T-cell (primary cell): ENCODE measurements around the gene FOXF1. TPM values are rescaled to one million over a fixed set of nuclear protein-coding genes. Genes with fewer than 3 reads are reported as not detected.

Experiments
- ATAC-seq, 4 experiments: fragments of 200-7000 bp in 3 of 4; fragments of 150-1000 bp in 1 of 4; cut with Tn5 transposase; replicated peaks in 1 of 4; 1 replicate in 3 of 4; 2 replicates in 1 of 4; pipeline ENCODE4 v1.10.0; 2021; ENCODE audit warnings: moderate library complexity in 3 of 4, mild to moderate bottlenecking in 2 of 4, moderate number of reproducible peaks in 1 of 4
- CTCF ChIA-PET, 2 donors: fragments of 300-600 bp; sonication (Branson Sonifier 250); formaldehyde crosslinking; loops; one replicate each; lab custom pipeline; 2022; ENCODE audit warnings: antibody characterized with exemption in 2 of 2; lab: Charles Lee
- POLR2A ChIA-PET, 2 donors: fragments of 300-600 bp; sonication (Branson Sonifier 250); formaldehyde crosslinking; loops; one replicate each; lab custom pipeline; 2022; ENCODE audit warnings: antibody characterized with exemption in 2 of 2; lab: Charles Lee
- DNase-seq, 35 experiments: peaks; one replicate each; pipeline versions ENCODE4 v3.0.0 to v3.0.0-alpha.2; 2013 to 2023
- H3K27ac ChIP-seq: one replicate; pipeline ENCODE4 v1.5.1; 2013; ENCODE audit warnings: low read length
- H3K27me3 ChIP-seq, 2 experiments: replicated peaks in 1 of 2; 1 replicate in 1 of 2; 2 replicates in 1 of 2; pipeline versions ENCODE4 v1.6.1 to v1.7.0; 2013; ENCODE audit warnings: low read length in 1 of 2, mixed read lengths in 1 of 2; ENCODE audit not compliant: control insufficient read depth in 2 of 2, insufficient read depth in 2 of 2; ENCODE audit errors: extremely low read depth in 1 of 2
- H3K36me3 ChIP-seq, 2 donors: 1 replicate in 1 of 2; 2 replicates in 1 of 2; pipeline versions ENCODE4 v1.6.1 to v1.7.0; 2013; ENCODE audit warnings: low read length in 1 of 2; ENCODE audit not compliant: control insufficient read depth in 2 of 2, insufficient read depth in 1 of 2; ENCODE audit errors: extremely low read depth in 1 of 2
- H3K4me1 ChIP-seq, 2 experiments: 1 replicate in 1 of 2; 2 replicates in 1 of 2; pipeline versions ENCODE4 v1.6.1 to v1.7.0; 2013; ENCODE audit warnings: low read length in 2 of 2, mixed read lengths in 1 of 2; ENCODE audit not compliant: insufficient read depth in 2 of 2, control insufficient read depth in 1 of 2; ENCODE audit errors: extremely low read depth in 1 of 2
- H3K4me3 ChIP-seq, 2 donors: 1 replicate in 1 of 2; 2 replicates in 1 of 2; pipeline versions ENCODE4 v1.5.1 to v1.7.0; 2013; ENCODE audit warnings: mild to moderate bottlenecking in 2 of 2, low read length in 1 of 2, moderate library complexity in 1 of 2; ENCODE audit not compliant: control insufficient read depth in 1 of 2; ENCODE audit errors: extremely low read depth in 1 of 2
- H3K9me3 ChIP-seq: 2 replicates; pipeline ENCODE4 v1.7.0; 2013
- H3K27ac Mint-ChIP-seq, 2 donors: one replicate each; pipeline ENCODE4 v1.8.0; 2020 to 2021; ENCODE audit warnings: mild to moderate bottlenecking in 2 of 2, mixed read lengths in 2 of 2
- H3K27me3 Mint-ChIP-seq, 2 donors: one replicate each; pipeline ENCODE4 v1.8.0; 2021 to 2022; ENCODE audit warnings: mixed read lengths in 2 of 2
- H3K36me3 Mint-ChIP-seq: one replicate; pipeline ENCODE4 v1.8.0; 2021; ENCODE audit warnings: mixed read lengths
- H3K4me1 Mint-ChIP-seq, 3 donors: one replicate each; pipeline ENCODE4 v1.8.0; 2020 to 2022; ENCODE audit warnings: mixed read lengths in 3 of 3, mild to moderate bottlenecking in 1 of 3
- H3K4me3 Mint-ChIP-seq, 3 donors: one replicate each; pipeline ENCODE4 v1.8.0; 2020 to 2022; ENCODE audit warnings: mild to moderate bottlenecking in 3 of 3, mixed read lengths in 3 of 3, moderate library complexity in 3 of 3
- H3K9me3 Mint-ChIP-seq, 3 donors: one replicate each; pipeline ENCODE4 v1.8.0; 2020 to 2022; ENCODE audit warnings: mixed read lengths in 3 of 3
- whole genome bisulfite sequencing: methylation state at CpG from one replicate; pipeline ENCODE4 v1.1.5; 2013; ENCODE audit warnings: missing lambda C conversion rate; ENCODE audit not compliant: insufficient coverage; 5-methylcytosine and 5-hydroxymethylcytosine counted together
- total RNA-seq, 35 experiments: library from RNA in 6 of 35; stranded (reverse) in 6 of 35; fragments of 120-200 nt in 1 of 35; gene quantifications; one replicate each; pipeline versions ENCODE4 v1.2.1 to v1.2.4 and lab custom pipeline; 2013 to 2026

The FOXF1 gene
- under 1 TPM in 1 of 5 donors, not detected in 4; 0.15 TPM for total RNA-seq
- 0.04 TPM for total RNA-seq (2013)
- 0 to 0.08 (median 0) reads per million in 29 experiments for total RNA-seq (lab: John Stamatoyannopoulos, UW)

GRCh38 chr16:86510465-86511261 lies at the start of gene FOXF1:
Gene FOXF1, plus strand, starts transcription at chr16:86510527. Its CDS starts 43 bp downstream, at chr16:86510570.
- peaks cover 25 to 42% (median 31%) of the 10 kb centered on the region in 3 donors for H3K4me1 Mint-ChIP-seq
- H3K36me3 ChIP-seq, result no peaks in the 10 kb centered on the region
- H3K4me1 ChIP-seq, result peaks cover 2 to 23% of the 10 kb centered on the region in 2 experiments
- H3K27me3 ChIP-seq, result peaks cover 14 to 84% of the 10 kb centered on the region in 2 experiments
- ATAC-seq, result no peak
- 5% methylated on average over 89 of the region's 89 CpGs for WGBS
- no peaks in the 10 kb centered on the region for H3K36me3 Mint-ChIP-seq
- no peaks in the 10 kb centered on the region for H3K9me3 ChIP-seq
- POLR2A ChIA-PET, result no interaction called here
- H3K27me3 Mint-ChIP-seq, result peaks cover 53 to 68% of the 10 kb centered on the region in 2 donors
- H3K27ac Mint-ChIP-seq, result no peak within 1 kb of the TSS
- H3K27ac ChIP-seq, result no peak within 1 kb of the TSS
- H3K4me3 ChIP-seq, result peak within 1 kb of the TSS; percentile 19 to 68
- DNase-seq, result peak in 1 of 35 experiments; percentile 12
- H3K9me3 Mint-ChIP-seq, result no peaks in the 10 kb centered on the region
- CTCF ChIA-PET, result interaction anchor here in 1 of 2 donors (0.8 kb wide), 1 partner anchor 9 kb away, joined by 3 read pairs; no protein-coding TSS in a partner anchor
- H3K4me3 Mint-ChIP-seq, result peak within 1 kb of the TSS; percentile 65 to 80 (median 77)

- ChIA-PET POLR2A (no interaction called here), CTCF (no interaction called here)
- H3K36me3 Mint-ChIP-seq, result no peaks in the 10 kb centered on the region
- H3K27ac Mint-ChIP-seq, result no peak overlapping the region
- no peaks in the 10 kb centered on the region for H3K4me1 Mint-ChIP-seq
- H3K4me1 ChIP-seq, result no peaks in the 10 kb centered on the region
- peaks cover 24% of the 10 kb centered on the region in 2 donors for H3K27me3 Mint-ChIP-seq
- no peak overlapping the region for H3K27ac ChIP-seq
- no peak for ATAC-seq
- H3K27me3 ChIP-seq, result peaks cover 2 to 22% of the 10 kb centered on the region in 2 experiments
- no peak for DNase-seq
- no peak overlapping the region for H3K4me3 Mint-ChIP-seq
- H3K36me3 ChIP-seq, result no peaks in the 10 kb centered on the region
- peaks cover 3 to 15% (median 10%) of the 10 kb centered on the region in 3 donors for H3K9me3 Mint-ChIP-seq
- H3K9me3 ChIP-seq, result no peaks in the 10 kb centered on the region
- no peak overlapping the region for H3K4me3 ChIP-seq
Measured at GRCh38 chr16:86461037-86461436, 49.3 kb upstream of the FOXF1 start.

GRCh38 chr16:86462334-86463084 lies 47.8 kb upstream of the FOXF1 start:
- peaks cover 18 to 20% of the 10 kb centered on the region in 2 donors for H3K27me3 Mint-ChIP-seq
- WGBS, result 82% methylated on average over 6 of the region's 17 CpGs
- ATAC-seq, result no peak
- H3K27ac ChIP-seq, result no peak overlapping the region
- H3K4me3 ChIP-seq, result no peak overlapping the region
- no peaks in the 10 kb centered on the region for H3K4me1 ChIP-seq
- no peaks in the 10 kb centered on the region for H3K9me3 ChIP-seq
- no peaks in the 10 kb centered on the region for H3K36me3 ChIP-seq
- ChIA-PET CTCF (no interaction called here), POLR2A (no interaction called here)
- H3K9me3 Mint-ChIP-seq, result peaks cover 3 to 15% (median 10%) of the 10 kb centered on the region in 3 donors
- no peak for DNase-seq
- peaks cover 2 to 24% of the 10 kb centered on the region in 2 experiments for H3K27me3 ChIP-seq
- H3K4me3 Mint-ChIP-seq, result no peak overlapping the region
- H3K36me3 Mint-ChIP-seq, result no peaks in the 10 kb centered on the region
- H3K27ac Mint-ChIP-seq, result no peak overlapping the region
- H3K4me1 Mint-ChIP-seq, result no peaks in the 10 kb centered on the region

- DNase-seq (no peak), ATAC-seq (no peak)
- ChIA-PET POLR2A (no interaction called here), CTCF (no interaction called here)
- H3K9me3 ChIP-seq, result no peaks in the 10 kb centered on the region
- no peaks in the 10 kb centered on the region for H3K4me1 ChIP-seq
- no peak overlapping the region for H3K27ac ChIP-seq
- Mint-ChIP-seq H3K4me3 (no peak overlapping the region), H3K4me1 (no peaks in the 10 kb centered on the region), H3K9me3 (peaks cover 3 to 15% (median 10%) of the 10 kb centered on the region in 3 donors), H3K27me3 (peaks cover 6% of the 10 kb centered on the region in 2 donors), H3K27ac (no peak overlapping the region), H3K36me3 (no peaks in the 10 kb centered on the region)
- no peak overlapping the region for H3K4me3 ChIP-seq
- no peaks in the 10 kb centered on the region for H3K36me3 ChIP-seq
- peaks cover 0 to 21% of the 10 kb centered on the region in 2 experiments for H3K27me3 ChIP-seq
- 100% methylated on average over 2 of the region's 2 CpGs for WGBS
Measured at GRCh38 chr16:86464044-86464443, 46.3 kb upstream of the FOXF1 start.

GRCh38 chr16:86465434-86465833 lies 44.9 kb upstream of the FOXF1 start:
- Histone ChIP-seq H3K4me1 (no peaks in the 10 kb centered on the region), H3K4me3 (no peak overlapping the region), H3K36me3 (no peaks in the 10 kb centered on the region), H3K27ac (no peak overlapping the region), H3K9me3 (no peaks in the 10 kb centered on the region), H3K27me3 (peaks cover 0 to 12% of the 10 kb centered on the region in 2 experiments)
- ChIA-PET POLR2A (no interaction called here), CTCF (no interaction called here)
- DNase-seq, result no peak
- no peaks in the 10 kb centered on the region for H3K4me1 Mint-ChIP-seq
- peaks cover 3 to 15% (median 10%) of the 10 kb centered on the region in 3 donors for H3K9me3 Mint-ChIP-seq
- no peak overlapping the region for H3K4me3 Mint-ChIP-seq
- H3K36me3 Mint-ChIP-seq, result no peaks in the 10 kb centered on the region
- peaks cover 0 to 8% of the 10 kb centered on the region in 2 donors for H3K27me3 Mint-ChIP-seq
- no peak for ATAC-seq
- H3K27ac Mint-ChIP-seq, result no peak overlapping the region
- WGBS, result 82% methylated on average over 1 of the region's 2 CpGs

GRCh38 chr16:86466696-86467406 lies 43.5 kb upstream of the FOXF1 start:
- ChIA-PET POLR2A (no interaction called here), CTCF (no interaction called here)
- Histone ChIP-seq H3K4me3 (no peak overlapping the region), H3K9me3 (no peaks in the 10 kb centered on the region), H3K27ac (no peak overlapping the region), H3K4me1 (no peaks in the 10 kb centered on the region), H3K36me3 (no peaks in the 10 kb centered on the region), H3K27me3 (peaks cover 0 to 10% of the 10 kb centered on the region in 2 experiments)
- WGBS, result 90% methylated on average over 22 of the region's 29 CpGs
- Mint-ChIP-seq H3K36me3 (no peaks in the 10 kb centered on the region), H3K27ac (no peak overlapping the region), H3K9me3 (peaks cover 0 to 10% (median 7%) of the 10 kb centered on the region in 3 donors), H3K4me1 (no peaks in the 10 kb centered on the region), H3K4me3 (no peak overlapping the region), H3K27me3 (peaks cover 0 to 8% of the 10 kb centered on the region in 2 donors)
- DNase-seq (no peak), ATAC-seq (no peak)
